AG09319 (cell line): ENCODE results near the gene TMEM250.
A peak's percentile ranks its signal among the peaks of the same experiment; 100 is the strongest.

Source experiments
- DNase-seq: peaks from one replicate; pipeline ENCODE4 v3.0.0-alpha.2; 2010; ENCODE audit warnings: low read depth; ENCODE audit errors: extremely low read depth
- CTCF ChIP-seq: IDR thresholded peaks from 2 replicates; pipeline ENCODE4 v1.5.1; 2011; ENCODE audit warnings: low read depth, mild to moderate bottlenecking, inconsistent platforms, low read length, moderate library complexity

TMEM250 gene

GRCh38 chr9:136114610-136115009, 4.1 kb downstream of the TMEM250 start:
- no peak for DNase-seq
- TF ChIP-seq CTCF: no peak

GRCh38 chr9:136112541-136112940, 6.1 kb downstream of the TMEM250 start:
- no peak for TF ChIP-seq CTCF
- DNase-seq: no peak

GRCh38 chr9:136111910-136112309, 6.8 kb downstream of the TMEM250 start:
- DNase-seq: no peak
- TF ChIP-seq CTCF: no peak

GRCh38 chr9:136111190-136111589, 7.5 kb downstream of the TMEM250 start:
- DNase-seq: no peak
- no peak for TF ChIP-seq CTCF

GRCh38 chr9:136110082-136111061, 8.3 kb downstream of the TMEM250 start:
- no peak for DNase-seq

GRCh38 chr9:136109351-136110081, 9.2 kb downstream of the TMEM250 start:
- TF ChIP-seq CTCF: peak; percentile 6

More at GRCh38 chr9:136110082-136111061, 8.3 kb downstream of the TMEM250 start:
- TF ChIP-seq CTCF: peak; percentile 33

More at GRCh38 chr9:136109351-136110081, 9.2 kb downstream of the TMEM250 start:
- peak; percentile 79 for DNase-seq
